DND-41 (cell line): ENCODE data around the gene DDX51.
A peak's percentile ranks its signal among the peaks of the same experiment; 100 is the strongest.

Experiments used
- ATAC-seq: fragments of 200-7000 bp; cut with Tn5 transposase; 3 replicates; pipeline ENCODE4 v1.9.1; 2021; ENCODE audit warnings: low read depth; ENCODE audit not compliant: insufficient read depth
- DNase-seq: peaks from one replicate; pipeline ENCODE4 v3.0.0-alpha.2; 2020
- H2AFZ ChIP-seq: 2 replicates; pipeline ENCODE4 v1.6.0; 2012; ENCODE audit warnings: low read depth, low read length
- H3K27ac ChIP-seq: 2 replicates; pipeline ENCODE4 v1.5.1; 2012; ENCODE audit warnings: low read length, inconsistent platforms
- H3K27me3 ChIP-seq: fragments of 200-600 bp; sonication (generic); 2 replicates; pipeline ENCODE4 v1.6.0; 2012; ENCODE audit warnings: low read length, mild to moderate bottlenecking, inconsistent platforms; ENCODE audit not compliant: insufficient read depth, poor library complexity
- H3K36me3 ChIP-seq: 2 replicates; pipeline ENCODE4 v1.5.1; 2012; ENCODE audit warnings: low read length, inconsistent platforms; ENCODE audit not compliant: insufficient read depth
- H3K4me1 ChIP-seq: 2 replicates; pipeline ENCODE4 v1.5.1; 2012; ENCODE audit warnings: mild to moderate bottlenecking, low read length; ENCODE audit not compliant: insufficient read depth
- H3K4me2 ChIP-seq: 2 replicates; pipeline ENCODE4 v1.6.0; 2012; ENCODE audit warnings: mild to moderate bottlenecking, moderate library complexity, low read length, inconsistent platforms; ENCODE audit not compliant: insufficient read depth
- H3K4me3 ChIP-seq, 2 experiments: fragments of 200-600 bp in 1 of 2; shearing (Covaris generic) in 1 of 2; 2 replicates each; pipeline ENCODE4 v1.5.1; 2012 to 2016; ENCODE audit warnings: inconsistent platforms in 2 of 2, low read length in 2 of 2, mild to moderate bottlenecking in 2 of 2, low read depth in 1 of 2, moderate library complexity in 1 of 2
- H3K79me2 ChIP-seq: 2 replicates; pipeline ENCODE4 v1.6.0; 2012; ENCODE audit warnings: low read length, inconsistent platforms; ENCODE audit not compliant: insufficient read depth
- H3K9ac ChIP-seq: 2 replicates; pipeline ENCODE4 v1.6.0; 2012; ENCODE audit warnings: low read depth, mild to moderate bottlenecking, inconsistent platforms, low read length, moderate library complexity
- H3K9me3 ChIP-seq: 2 replicates; pipeline ENCODE4 v1.5.1; 2012; ENCODE audit warnings: low read length, moderate library complexity, mild to moderate bottlenecking, inconsistent platforms; ENCODE audit not compliant: insufficient read depth, severe bottlenecking
- H4K20me1 ChIP-seq: 2 replicates; pipeline ENCODE4 v1.6.0; 2012; ENCODE audit warnings: low read length; ENCODE audit not compliant: insufficient read depth
- EZH2 ChIP-seq: IDR thresholded peaks from 3 replicates; pipeline ENCODE4 v1.6.1; 2012; ENCODE audit warnings: borderline replicate concordance, low read depth, mild to moderate bottlenecking, moderate library complexity, low read length, inconsistent platforms; ENCODE audit not compliant: severe bottlenecking
- TF ChIP-seq, protein P1 (sequence below): IDR thresholded peaks from 2 replicates; pipeline ENCODE4 v1.5.1; 2012; ENCODE audit warnings: borderline replicate concordance, low read length, moderate library complexity, mild to moderate bottlenecking; ENCODE audit not compliant: poor library complexity, severe bottlenecking; ENCODE audit errors: extremely low read depth

DDX51 gene

DNA sequence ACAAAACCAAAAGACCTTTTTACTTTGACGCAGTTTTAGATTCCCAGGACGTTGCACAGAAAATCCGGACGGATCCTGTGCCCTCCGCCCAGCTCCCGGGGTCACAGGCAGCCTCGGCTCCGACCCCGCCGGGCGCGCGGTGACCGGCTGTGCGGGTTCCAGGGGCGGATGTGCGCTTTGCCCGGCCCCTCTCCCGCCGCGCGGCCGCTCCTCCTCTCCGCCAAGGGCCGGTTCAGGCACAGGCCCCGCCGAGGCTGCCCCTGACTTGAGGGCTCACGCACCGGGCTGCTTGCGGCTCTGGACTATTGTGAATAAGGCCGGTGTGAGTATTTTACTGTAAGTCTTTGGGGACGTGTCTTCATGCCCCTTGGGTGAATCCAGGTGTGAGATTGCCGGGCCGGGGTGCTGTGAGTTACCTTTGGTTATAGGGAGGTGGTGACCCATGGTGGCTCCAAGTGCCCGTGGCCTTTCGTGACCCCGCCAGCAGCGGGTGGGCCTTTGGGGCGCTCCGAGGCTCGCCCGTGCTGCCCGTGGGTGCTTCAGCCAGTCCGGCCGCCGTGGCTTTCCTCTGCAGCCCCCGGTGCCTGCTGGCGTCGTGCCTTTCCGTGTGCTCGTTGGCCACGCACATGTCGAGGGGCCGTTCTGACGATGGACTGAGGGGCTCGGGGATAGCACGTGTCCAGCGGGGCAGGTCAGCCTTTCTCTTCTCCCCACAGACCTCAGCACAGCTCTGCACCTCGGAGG, 46.1 kb upstream of the DDX51 start:
- peaks cover 5% of the 10 kb centered on the region for H3K9me3 ChIP-seq
- H4K20me1 ChIP-seq, result no peaks in the 10 kb centered on the region
- ATAC-seq, result peak; percentile 25
- H3K4me2 ChIP-seq, result peak overlapping the region; percentile 94
- TF ChIP-seq EZH2, result no peak
- TF ChIP-seq, protein P1, sequence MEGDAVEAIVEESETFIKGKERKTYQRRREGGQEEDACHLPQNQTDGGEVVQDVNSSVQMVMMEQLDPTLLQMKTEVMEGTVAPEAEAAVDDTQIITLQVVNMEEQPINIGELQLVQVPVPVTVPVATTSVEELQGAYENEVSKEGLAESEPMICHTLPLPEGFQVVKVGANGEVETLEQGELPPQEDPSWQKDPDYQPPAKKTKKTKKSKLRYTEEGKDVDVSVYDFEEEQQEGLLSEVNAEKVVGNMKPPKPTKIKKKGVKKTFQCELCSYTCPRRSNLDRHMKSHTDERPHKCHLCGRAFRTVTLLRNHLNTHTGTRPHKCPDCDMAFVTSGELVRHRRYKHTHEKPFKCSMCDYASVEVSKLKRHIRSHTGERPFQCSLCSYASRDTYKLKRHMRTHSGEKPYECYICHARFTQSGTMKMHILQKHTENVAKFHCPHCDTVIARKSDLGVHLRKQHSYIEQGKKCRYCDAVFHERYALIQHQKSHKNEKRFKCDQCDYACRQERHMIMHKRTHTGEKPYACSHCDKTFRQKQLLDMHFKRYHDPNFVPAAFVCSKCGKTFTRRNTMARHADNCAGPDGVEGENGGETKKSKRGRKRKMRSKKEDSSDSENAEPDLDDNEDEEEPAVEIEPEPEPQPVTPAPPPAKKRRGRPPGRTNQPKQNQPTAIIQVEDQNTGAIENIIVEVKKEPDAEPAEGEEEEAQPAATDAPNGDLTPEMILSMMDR, result no peak
- peaks cover 25% of the 10 kb centered on the region for H3K27me3 ChIP-seq
- H3K4me1 ChIP-seq, result peaks cover 26% of the 10 kb centered on the region
- no peaks in the 10 kb centered on the region for H3K79me2 ChIP-seq
- H3K9ac ChIP-seq, result peak overlapping the region; percentile 76
- peak overlapping the region; percentile 84 for H2AFZ ChIP-seq
- DNase-seq, result no peak
- peak overlapping the region; percentile 40 for H3K27ac ChIP-seq
- no peaks in the 10 kb centered on the region for H3K36me3 ChIP-seq
- H3K4me3 ChIP-seq, result peak overlapping the region; percentile 15 to 63; a peak in 3 of 4 replicates

DNA sequence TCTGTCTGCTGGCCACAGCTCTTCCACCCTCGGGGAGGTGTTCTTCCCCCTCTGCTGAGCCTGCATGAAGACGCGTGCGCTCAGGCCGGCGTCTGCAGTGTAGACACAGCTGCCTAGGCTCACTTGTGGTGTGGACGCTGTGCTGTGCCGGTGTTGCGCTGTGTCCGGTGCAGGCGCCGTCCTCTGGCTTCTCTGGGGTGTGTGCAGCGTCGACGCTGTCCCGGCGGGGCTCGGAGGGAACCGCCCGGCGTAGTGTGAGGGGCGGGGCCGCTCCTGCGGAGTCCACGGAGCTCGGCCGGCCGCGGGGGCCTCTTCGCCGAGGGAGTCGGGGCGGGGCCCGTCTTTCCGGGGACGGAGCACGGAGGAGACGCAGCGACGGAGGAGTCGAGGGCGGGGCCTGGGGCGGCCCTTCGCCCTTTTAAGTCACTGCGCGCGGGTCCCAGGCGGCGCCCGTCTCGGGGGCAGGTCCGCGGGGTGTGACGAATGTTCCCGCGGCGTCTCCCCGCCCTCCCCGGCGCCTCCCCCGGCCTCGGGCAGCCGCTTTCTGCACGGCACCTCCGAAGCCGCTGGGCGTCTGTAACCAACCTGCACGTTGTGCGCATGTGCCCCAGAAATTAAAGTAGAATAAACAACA, 45.4 kb upstream of the DDX51 start:
- Histone ChIP-seq H4K20me1 (no peaks in the 10 kb centered on the region), H3K27me3 (peaks cover 25% of the 10 kb centered on the region), H3K4me1 (peaks cover 26% of the 10 kb centered on the region), H3K4me3 (peak overlapping the region; percentile 15 to 63; a peak in 3 of 4 replicates), H3K4me2 (peak overlapping the region; percentile 94), H3K36me3 (no peaks in the 10 kb centered on the region), H3K79me2 (no peaks in the 10 kb centered on the region), H3K9ac (peak overlapping the region; percentile 76), H3K27ac (peak overlapping the region; percentile 40), H3K9me3 (peaks cover 5% of the 10 kb centered on the region), H2AFZ (peak overlapping the region; percentile 84)
- DNase-seq (peak; percentile 93), ATAC-seq (peak; percentile 95)
- TF ChIP-seq, protein P1, result no peak
- no peak for TF ChIP-seq EZH2

DNA sequence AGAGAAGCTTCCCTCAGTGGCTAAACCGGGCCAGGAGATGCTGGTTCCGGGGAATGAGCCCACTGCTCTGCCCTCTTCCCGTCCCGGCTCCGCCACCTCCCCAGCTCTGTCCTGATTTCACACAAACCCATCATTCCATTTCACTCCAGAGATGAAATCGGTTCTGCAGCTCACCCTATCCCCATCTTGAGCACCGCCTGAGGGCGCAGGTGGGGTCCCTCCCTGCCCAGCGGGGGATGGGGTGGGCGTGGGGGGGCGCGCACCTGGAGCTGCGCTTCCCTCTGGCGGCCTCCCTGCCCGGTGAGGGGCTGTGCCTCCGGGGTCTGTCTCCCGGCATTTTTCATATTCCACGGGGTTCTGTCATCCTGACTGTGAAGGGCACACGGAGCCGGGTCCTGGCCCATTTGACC, 44.8 kb upstream of the DDX51 start:
- peak overlapping the region; percentile 36 for H3K27ac ChIP-seq
- H3K4me1 ChIP-seq, result peaks cover 26% of the 10 kb centered on the region
- no peaks in the 10 kb centered on the region for H4K20me1 ChIP-seq
- DNase-seq, result no peak
- H3K36me3 ChIP-seq, result no peaks in the 10 kb centered on the region
- TF ChIP-seq, protein P1, result no peak
- TF ChIP-seq EZH2, result no peak
- peak overlapping the region; percentile 11 to 63; a peak in 3 of 4 replicates for H3K4me3 ChIP-seq
- peaks cover 25% of the 10 kb centered on the region for H3K27me3 ChIP-seq
- H3K4me2 ChIP-seq, result peak overlapping the region; percentile 94
- H3K9me3 ChIP-seq, result peaks cover 1% of the 10 kb centered on the region
- H3K9ac ChIP-seq, result peak overlapping the region; percentile 76
- H3K79me2 ChIP-seq, result no peaks in the 10 kb centered on the region
- peak overlapping the region; percentile 83 for H2AFZ ChIP-seq
- no peak for ATAC-seq
